H1 (cell line): ENCODE data around the gene HTR4. TPM values are rescaled to one million over a fixed set of nuclear protein-coding genes. Genes with fewer than 3 reads are reported as not detected.
A peak's percentile ranks its signal among the peaks of the same experiment; 100 is the strongest.

Experiments
- CTCF ChIA-PET: fragments of 300-600 bp; sonication (Branson Sonifier 250); formaldehyde crosslinking; loops from one replicate; lab custom pipeline; 2021; ENCODE audit not compliant: partially characterized antibody; lab: Charles Lee
- POLR2A ChIA-PET: fragments of 300-600 bp; sonication (Branson Sonifier 250); formaldehyde crosslinking; loops from one replicate; lab custom pipeline; 2021; ENCODE audit warnings: inconsistent platforms; ENCODE audit not compliant: partially characterized antibody; lab: Charles Lee
- DNase-seq, 2 experiments: peaks; one replicate each; pipeline versions ENCODE4 v3.0.0 to v3.0.0-alpha.2; 2010 to 2022; ENCODE audit warnings: low spot score in 2 of 2, low read depth in 1 of 2, mixed read lengths in 1 of 2
- FAIRE-seq: peaks from 2 replicates; lab custom pipeline; 2011; peaks lifted over from hg19 to GRCh38; lab: Jason Lieb, UNC
- H2AFZ ChIP-seq: 2 replicates; pipeline ENCODE4 v1.8.1; 2012; ENCODE audit warnings: low read length, inconsistent platforms
- H2AK5ac ChIP-seq: 2 replicates; pipeline ENCODE4 v1.6.1; 2013; ENCODE audit warnings: low read depth, low read length
- H2BK120ac ChIP-seq: replicated peaks from 2 replicates; pipeline ENCODE3; 2013; ENCODE audit warnings: low read depth, low read length, inconsistent platforms
- H2BK12ac ChIP-seq: 2 replicates; pipeline ENCODE4 v1.6.1; 2013; ENCODE audit warnings: low read depth, low read length
- H2BK15ac ChIP-seq: 2 replicates; pipeline ENCODE4 v1.6.1; 2013; ENCODE audit warnings: low read length
- H2BK20ac ChIP-seq: 2 replicates; pipeline ENCODE4 v1.6.1; 2013; ENCODE audit warnings: low read length
- H2BK5ac ChIP-seq: 2 replicates; pipeline ENCODE4 v1.6.1; 2013; ENCODE audit warnings: low read depth, low read length
- H3K14ac ChIP-seq: 2 replicates; pipeline ENCODE4 v1.6.1; 2013; ENCODE audit warnings: inconsistent platforms; ENCODE audit not compliant: insufficient read length
- H3K18ac ChIP-seq: 2 replicates; pipeline ENCODE4 v1.6.1; 2013; ENCODE audit warnings: low read length; ENCODE audit errors: extremely low read depth
- H3K23ac ChIP-seq: 2 replicates; pipeline ENCODE4 v1.6.1; 2013; ENCODE audit warnings: inconsistent platforms; ENCODE audit not compliant: insufficient read length
- H3K23me2 ChIP-seq: 2 replicates; pipeline ENCODE4 v1.6.1; 2013; ENCODE audit warnings: low read depth, low read length
- H3K27ac ChIP-seq: 2 replicates; pipeline ENCODE4 v1.6.1; 2011; ENCODE audit warnings: low read depth, low read length, inconsistent platforms
- H3K27me3 ChIP-seq, 4 experiments: replicated peaks in 1 of 4; 1 replicate in 1 of 4; 2 replicates in 3 of 4; pipeline versions ENCODE4 v1.6.1 to v1.8.1; 2011 to 2013; ENCODE audit warnings: low read length in 3 of 4, mild to moderate bottlenecking in 3 of 4, inconsistent platforms in 2 of 4, mixed read lengths in 2 of 4, moderate library complexity in 1 of 4; ENCODE audit not compliant: control insufficient read depth in 3 of 4, insufficient read depth in 3 of 4; ENCODE audit errors: extremely low read depth in 1 of 4
- H3K36me3 ChIP-seq, 4 experiments: 2 replicates each; pipeline versions ENCODE4 v1.6.1 to v1.8.1; 2011 to 2013; ENCODE audit warnings: mild to moderate bottlenecking in 4 of 4, low read length in 3 of 4, moderate library complexity in 2 of 4, control low read depth in 1 of 4, inconsistent platforms in 1 of 4; ENCODE audit not compliant: insufficient read depth in 4 of 4, control insufficient read depth in 2 of 4
- H3K4ac ChIP-seq: replicated peaks from 2 replicates; pipeline ENCODE3; 2013; ENCODE audit warnings: low read length, low read depth, mixed read lengths, inconsistent platforms; ENCODE audit not compliant: insufficient read length
- H3K4me1 ChIP-seq, 4 experiments: replicated peaks in 1 of 4; 1 replicate in 1 of 4; 2 replicates in 3 of 4; pipeline versions ENCODE4 v1.6.1 to v1.8.1; 2011 to 2013; ENCODE audit warnings: low read length in 3 of 4, inconsistent platforms in 2 of 4, mixed read lengths in 1 of 4; ENCODE audit not compliant: insufficient read depth in 4 of 4, control insufficient read depth in 3 of 4
- H3K4me2 ChIP-seq, 2 experiments: 2 replicates each; pipeline versions ENCODE4 v1.6.1 to v1.8.1; 2011 to 2013; ENCODE audit warnings: low read depth in 2 of 2, low read length in 2 of 2, control low read depth in 1 of 2, inconsistent platforms in 1 of 2, mild to moderate bottlenecking in 1 of 2; ENCODE audit not compliant: insufficient read depth in 1 of 2
- H3K4me3 ChIP-seq, 4 experiments: fragments of 200-600, 300-600 bp in 1 of 4; sonication (generic), shearing (Covaris generic), sonication (Bioruptor Twin) in 1 of 4; 2 replicates each; pipeline versions ENCODE4 v1.5.1 to v1.8.1; 2011 to 2016; ENCODE audit warnings: low read length in 4 of 4, low read depth in 3 of 4, control low read depth in 2 of 4, inconsistent platforms in 2 of 4, mild to moderate bottlenecking in 2 of 4, mixed read lengths in 1 of 4, moderate library complexity in 1 of 4; ENCODE audit not compliant: insufficient read depth in 2 of 4; ENCODE audit errors: extremely low read depth in 1 of 4
- H3K56ac ChIP-seq: replicated peaks from 2 replicates; pipeline ENCODE3; 2013; ENCODE audit warnings: low read depth, mild to moderate bottlenecking, mixed read lengths, low read length, inconsistent platforms; ENCODE audit not compliant: insufficient read length
- H3K79me1 ChIP-seq: 2 replicates; pipeline ENCODE4 v1.6.1; 2013; ENCODE audit warnings: low read depth, low read length, control low read depth
- H3K79me2 ChIP-seq, 2 experiments: 2 replicates each; pipeline versions ENCODE4 v1.6.1 to v1.8.1; 2012 to 2013; ENCODE audit warnings: low read length in 2 of 2, mild to moderate bottlenecking in 2 of 2, inconsistent platforms in 1 of 2; ENCODE audit not compliant: insufficient read depth in 2 of 2, control insufficient read depth in 1 of 2
- H3K9ac ChIP-seq, 4 experiments: replicated peaks in 1 of 4; 1 replicate in 1 of 4; 2 replicates in 3 of 4; pipeline versions ENCODE4 v1.6.1 to v1.8.1; 2011 to 2013; ENCODE audit warnings: low read depth in 3 of 4, low read length in 3 of 4, control low read depth in 2 of 4, mild to moderate bottlenecking in 2 of 4, moderate library complexity in 2 of 4, inconsistent platforms in 1 of 4; ENCODE audit errors: extremely low read depth in 1 of 4
- H3K9me3 ChIP-seq, 2 experiments: 2 replicates each; pipeline versions ENCODE4 v1.6.1 to v1.8.1; 2012 to 2013; ENCODE audit warnings: mild to moderate bottlenecking in 2 of 2, moderate library complexity in 2 of 2, control low read depth in 1 of 2, inconsistent platforms in 1 of 2, low read depth in 1 of 2, low read length in 1 of 2, mixed read lengths in 1 of 2; ENCODE audit not compliant: insufficient read depth in 2 of 2
- H4K20me1 ChIP-seq, 2 experiments: replicated peaks in 1 of 2; 2 replicates each; pipeline versions ENCODE3 to v1.8.1; 2011 to 2013; ENCODE audit warnings: inconsistent platforms in 2 of 2, low read length in 2 of 2, mild to moderate bottlenecking in 1 of 2; ENCODE audit not compliant: insufficient read depth in 2 of 2, control insufficient read depth in 1 of 2
- H4K5ac ChIP-seq: 2 replicates; pipeline ENCODE4 v1.6.1; 2013; ENCODE audit warnings: low read length, low read depth, mixed read lengths, inconsistent platforms; ENCODE audit not compliant: insufficient read length
- H4K8ac ChIP-seq: 2 replicates; pipeline ENCODE4 v1.8.0; 2013; ENCODE audit warnings: mild to moderate bottlenecking, moderate library complexity, low read length, inconsistent platforms; ENCODE audit not compliant: insufficient read depth; ENCODE audit errors: extremely low read depth
- H4K91ac ChIP-seq: replicated peaks from 2 replicates; pipeline ENCODE3; 2013; ENCODE audit warnings: low read length, mixed read lengths, inconsistent platforms; ENCODE audit not compliant: insufficient read length
- NANOG ChIP-seq: IDR thresholded peaks from 2 replicates; pipeline ENCODE4 v1.6.1; 2011; ENCODE audit warnings: low read length, low read depth, mild to moderate bottlenecking, inconsistent platforms; ENCODE audit not compliant: insufficient read depth, poor library complexity, severe bottlenecking
- SAP30 ChIP-seq: fragments of 300-600 bp; sonication (generic); IDR thresholded peaks from 2 replicates; pipeline ENCODE4 v1.7.1; 2012; ENCODE audit warnings: low read length, moderate library complexity, mild to moderate bottlenecking, inconsistent platforms; ENCODE audit not compliant: insufficient read depth, insufficient replicate concordance
- ZNF274 ChIP-seq: IDR thresholded peaks from 2 replicates; pipeline ENCODE4 v1.7.0; 2012; ENCODE audit warnings: low read length, borderline replicate concordance; ENCODE audit errors: extremely low read depth
- WGBS, 2 experiments: shearing (Covaris generic) in 1 of 2; methylation state at CpG; one replicate each; pipeline versions ENCODE4 v1.1.6 to v1.1.7; 2013 to 2015; ENCODE audit warnings: low lambda C conversion rate in 2 of 2, mixed read lengths in 2 of 2, inconsistent platforms in 1 of 2, low coverage in 1 of 2, missing lambda C conversion rate in 1 of 2; ENCODE audit not compliant: insufficient replicate concordance in 2 of 2, insufficient coverage in 1 of 2, insufficient read length in 1 of 2; ENCODE audit errors: extremely low coverage in 1 of 2, missing lambda C conversion rate in 1 of 2; 5-methylcytosine and 5-hydroxymethylcytosine counted together
- polyA plus RNA-seq, 7 experiments: library from polyadenylated mRNA; depleted of rRNA in 3 of 7; stranded (reverse) in 5 of 7; unstranded in 2 of 7; fragments of >200 nt in 5 of 7; fragments of 200-250 nt in 2 of 7; gene quantifications; 1 replicate in 5 of 7; 2 replicates in 1 of 7; 4 replicates in 1 of 7; pipeline versions ENCODE4 v1.2.1 to v1.2.3, GENCODE V29; 2011 to 2013; ENCODE audit warnings: missing spikeins in 2 of 7, mixed read lengths in 2 of 7
- total RNA-seq: library from RNA; stranded (reverse); fragmentation: NEBNext Ultra II Directional; extraction: Animal tissue kit (Norgen Biotek cat#: 25700); gene quantifications from 2 replicates; pipeline ENCODE4 v1.2.1, GENCODE V29; 2021

HTR4 gene
- total and polyA plus RNA-seq, 2 of the 8 experiments (the other 6 are each of a cell fraction or from before 2014, with no cell fraction given) = not detected

GRCh38 chr5:148633067-148633377, 21.3 kb downstream of the HTR4 start:
- Histone ChIP-seq H3K14ac (no peak overlapping the region), H3K79me2 (no peaks in the 10 kb centered on the region), H3K79me1 (no peaks in the 10 kb centered on the region), H2BK20ac (no peak overlapping the region), H4K20me1 (no peaks in the 10 kb centered on the region), H3K56ac (no peak overlapping the region), H2BK15ac (no peak overlapping the region), H4K5ac (no peak overlapping the region), H3K27me3 (no peaks in the 10 kb centered on the region), H2BK12ac (no peak overlapping the region), H2BK120ac (no peak overlapping the region), H3K4me1 (no peaks in the 10 kb centered on the region), H3K9ac (no peak overlapping the region), H3K4me2 (no peak overlapping the region), H3K23me2 (no peaks in the 10 kb centered on the region), H2AK5ac (no peak overlapping the region), H3K18ac (no peak overlapping the region), H3K9me3 (no peaks in the 10 kb centered on the region), H2AFZ (0 out of 2 replicates have a peak overlapping the region, but pooled peaks have one; percentile 67), H3K23ac (no peak overlapping the region), H3K27ac (no peak overlapping the region), H2BK5ac (no peak overlapping the region), H3K36me3 (no peaks in the 10 kb centered on the region), H3K4me3 (no peak overlapping the region), H4K91ac (no peak overlapping the region), H3K4ac (no peak overlapping the region), H4K8ac (no peak overlapping the region)
- no peak for DNase-seq
- no peak for FAIRE-seq
- POLR2A ChIA-PET = no interaction called here
- CTCF ChIA-PET = interaction anchor here (2.6 kb wide), 1 partner anchor 98 kb away, joined by 9 read pairs; no protein-coding TSS in a partner anchor
- TF ChIP-seq NANOG = no peak
- no peak for TF ChIP-seq ZNF274
- TF ChIP-seq SAP30 = no peak
- WGBS, 2 experiments = 91% methylated on average over 1 of the region's 1 CpG; no CpG with 5 or more reads in 1 of the 2 experiments
